CD14-positive monocyte (primary cell): Measurements from ENCODE around the gene PIEZO2. TPM values are rescaled to one million over a fixed set of nuclear protein-coding genes. Genes with fewer than 3 reads are reported as not detected.

Source experiments
- DNase-seq, 3 donors: peaks; one replicate each; pipeline ENCODE4 v3.0.0-alpha.2; 2011 to 2022
- H2AFZ ChIP-seq: 2 replicates; pipeline ENCODE4 v1.6.0; 2012; ENCODE audit warnings: mild to moderate bottlenecking, low read depth, low read length, inconsistent platforms; ENCODE audit not compliant: insufficient read depth, poor library complexity, severe bottlenecking
- H3K27ac ChIP-seq, 2 donors: 1 replicate in 1 of 2; 2 replicates in 1 of 2; pipeline ENCODE4 v1.5.1; 2012 to 2013; ENCODE audit warnings: low read length in 2 of 2, control low read depth in 1 of 2, inconsistent platforms in 1 of 2, low read depth in 1 of 2, mild to moderate bottlenecking in 1 of 2
- H3K27me3 ChIP-seq, 2 donors: one replicate each; pipeline versions ENCODE4 v1.6.0 to v1.6.1; 2011 to 2013; ENCODE audit warnings: low read length in 2 of 2; ENCODE audit not compliant: control insufficient read depth in 2 of 2, insufficient read depth in 2 of 2
- H3K36me3 ChIP-seq, 2 donors: replicated peaks in 1 of 2; 1 replicate in 1 of 2; 2 replicates in 1 of 2; pipeline versions ENCODE4 v1.5.1 to v1.6.1; 2012 to 2013; ENCODE audit warnings: low read length in 2 of 2, control low read depth in 1 of 2, inconsistent platforms in 1 of 2, mild to moderate bottlenecking in 1 of 2; ENCODE audit not compliant: insufficient read depth in 2 of 2, control insufficient read depth in 1 of 2
- H3K4me1 ChIP-seq, 2 donors: 1 replicate in 1 of 2; 2 replicates in 1 of 2; pipeline versions ENCODE4 v1.5.1 to v1.6.1; 2012 to 2013; ENCODE audit warnings: low read length in 2 of 2, control low read depth in 1 of 2, inconsistent platforms in 1 of 2, mild to moderate bottlenecking in 1 of 2, moderate library complexity in 1 of 2; ENCODE audit not compliant: insufficient read depth in 2 of 2, control insufficient read depth in 1 of 2
- H3K4me2 ChIP-seq: replicated peaks from 2 replicates; pipeline ENCODE3; 2012; ENCODE audit warnings: low read length, moderate library complexity, mild to moderate bottlenecking; ENCODE audit not compliant: poor library complexity, severe bottlenecking; ENCODE audit errors: extremely low read depth
- H3K4me3 ChIP-seq, 3 experiments: fragments of 200-600 bp in 1 of 3; sonication (generic) in 1 of 3; replicated peaks in 1 of 3; 1 replicate in 2 of 3; 2 replicates in 1 of 3; pipeline ENCODE4 v1.5.1; 2011 to 2013; ENCODE audit warnings: low read length in 3 of 3, mild to moderate bottlenecking in 3 of 3, control low read depth in 2 of 3, low read depth in 2 of 3, inconsistent platforms in 1 of 3, moderate library complexity in 1 of 3
- H3K79me2 ChIP-seq: 2 replicates; pipeline ENCODE4 v1.6.0; 2012; ENCODE audit warnings: mild to moderate bottlenecking, control low read depth, inconsistent platforms, low read length, moderate library complexity; ENCODE audit not compliant: insufficient read depth
- H3K9ac ChIP-seq: 2 replicates; pipeline ENCODE4 v1.6.0; 2017; ENCODE audit warnings: low read length, mild to moderate bottlenecking; ENCODE audit not compliant: insufficient read depth, poor library complexity, severe bottlenecking
- H3K9me3 ChIP-seq, 2 donors: replicated peaks in 1 of 2; 1 replicate in 1 of 2; 2 replicates in 1 of 2; pipeline versions ENCODE4 v1.5.1 to v1.6.1; 2012 to 2013; ENCODE audit warnings: low read length in 2 of 2, control low read depth in 1 of 2; ENCODE audit not compliant: control insufficient read depth in 1 of 2, insufficient read depth in 1 of 2
- H4K20me1 ChIP-seq: 2 replicates; pipeline ENCODE4 v1.6.0; 2012; ENCODE audit warnings: mild to moderate bottlenecking, low read length, control low read depth, moderate library complexity; ENCODE audit not compliant: insufficient read depth
- H3K27ac Mint-ChIP-seq, 7 donors: one replicate each; pipeline ENCODE4 v1.8.0; 2020; ENCODE audit warnings: mild to moderate bottlenecking in 7 of 7, mixed read lengths in 7 of 7, moderate library complexity in 6 of 7, inconsistent platforms in 2 of 7
- H3K27me3 Mint-ChIP-seq, 3 donors: one replicate each; pipeline ENCODE4 v1.8.0; 2021 to 2022; ENCODE audit warnings: low read depth in 3 of 3, mild to moderate bottlenecking in 3 of 3, mixed read lengths in 3 of 3, moderate library complexity in 3 of 3, inconsistent platforms in 1 of 3
- H3K36me3 Mint-ChIP-seq, 2 donors: one replicate each; pipeline ENCODE4 v1.8.0; 2020; ENCODE audit warnings: mixed read lengths in 2 of 2, inconsistent platforms in 1 of 2, mild to moderate bottlenecking in 1 of 2
- H3K4me1 Mint-ChIP-seq: one replicate; pipeline ENCODE4 v1.8.0; 2020; ENCODE audit warnings: mild to moderate bottlenecking, mixed read lengths
- H3K4me3 Mint-ChIP-seq, 2 donors: one replicate each; pipeline ENCODE4 v1.8.0; 2020; ENCODE audit warnings: mild to moderate bottlenecking in 2 of 2, mixed read lengths in 2 of 2, moderate library complexity in 1 of 2
- H3K9me3 Mint-ChIP-seq, 7 donors: one replicate each; pipeline ENCODE4 v1.8.0; 2020 to 2022; ENCODE audit warnings: mixed read lengths in 7 of 7, mild to moderate bottlenecking in 6 of 7, moderate library complexity in 6 of 7, inconsistent platforms in 2 of 7
- WGBS: methylation state at CpG from one replicate; pipeline ENCODE4 v1.1.5; 2013; ENCODE audit warnings: missing lambda C conversion rate; ENCODE audit not compliant: insufficient coverage; 5-methylcytosine and 5-hydroxymethylcytosine counted together
- intact Hi-C, 2 donors: fragments of 100-400 bp; cut with micrococcal nuclease; formaldehyde crosslinking; loops; one replicate each; pipeline versions ENCODE4 v1.15.0 to v1.15.1; 2023
- polyA plus RNA-seq, 3 donors: library from polyadenylated mRNA; depleted of rRNA in 1 of 3; unstranded in 2 of 3; stranded (reverse) in 1 of 3; fragments of 300-500 nt in 2 of 3; fragments of >200 nt in 1 of 3; fragmentation: Illumina TruSeq in 2 of 3; gene quantifications; 1 replicate in 2 of 3; 2 replicates in 1 of 3; pipeline ENCODE4 v1.2.3, GENCODE V29; 2012 to 2021
- TF ChIP-seq, protein P1 (sequence below): fragments of 200-600 bp; IDR thresholded peaks from one replicate; pipeline ENCODE4 v1.8.0; 2022; ENCODE audit warnings: antibody characterized with exemption, mild to moderate bottlenecking

The PIEZO2 gene
- polyA plus RNA-seq, 3 donors, result not detected

DNA sequence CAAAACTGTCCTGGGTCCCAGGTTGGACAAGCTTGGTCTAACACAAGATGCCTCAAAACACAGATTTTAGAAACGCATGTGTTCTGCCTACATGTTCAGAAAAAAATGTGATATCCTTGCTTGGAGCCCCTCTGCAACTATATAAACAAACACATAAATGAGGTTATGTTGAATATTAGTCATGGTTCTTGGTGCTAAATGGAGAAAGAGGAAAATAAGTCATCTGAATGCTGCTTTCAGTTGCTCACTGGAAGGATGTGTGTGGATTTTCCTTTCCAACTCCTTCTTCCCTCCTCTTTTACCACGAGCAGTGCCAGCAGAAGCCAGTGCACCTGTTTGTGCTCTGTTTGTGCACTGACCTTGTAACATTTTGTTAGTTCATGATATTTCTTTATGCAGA, 85.3 kb downstream of the PIEZO2 start:
- no peaks in the 10 kb centered on the region for H3K79me2 ChIP-seq
- no peaks in the 10 kb centered on the region for H4K20me1 ChIP-seq
- no peaks in the 10 kb centered on the region for H3K9me3 ChIP-seq
- H3K9ac ChIP-seq, result no peak overlapping the region
- no peaks in the 10 kb centered on the region for H3K4me1 ChIP-seq
- no peaks in the 10 kb centered on the region for H3K27me3 ChIP-seq
- H3K4me2 ChIP-seq, result no peak overlapping the region
- no peak overlapping the region for H3K27ac ChIP-seq
- H3K4me1 Mint-ChIP-seq, result no peaks in the 10 kb centered on the region
- no peaks in the 10 kb centered on the region for H3K36me3 Mint-ChIP-seq
- no peak overlapping the region for H3K4me3 Mint-ChIP-seq
- DNase-seq, result no peak
- H3K27me3 Mint-ChIP-seq, result peaks cover 0 to 5% (median 2%) of the 10 kb centered on the region in 3 donors
- no peak overlapping the region for H2AFZ ChIP-seq
- no CpG with 5 or more reads among the region's 2 CpGs for WGBS
- intact Hi-C loops, result no loop called here
- H3K4me3 ChIP-seq, result no peak overlapping the region
- H3K9me3 Mint-ChIP-seq, result peaks cover 5 to 18% (median 9%) of the 10 kb centered on the region in 7 donors
- H3K27ac Mint-ChIP-seq, result no peak overlapping the region
- TF ChIP-seq, protein P1, sequence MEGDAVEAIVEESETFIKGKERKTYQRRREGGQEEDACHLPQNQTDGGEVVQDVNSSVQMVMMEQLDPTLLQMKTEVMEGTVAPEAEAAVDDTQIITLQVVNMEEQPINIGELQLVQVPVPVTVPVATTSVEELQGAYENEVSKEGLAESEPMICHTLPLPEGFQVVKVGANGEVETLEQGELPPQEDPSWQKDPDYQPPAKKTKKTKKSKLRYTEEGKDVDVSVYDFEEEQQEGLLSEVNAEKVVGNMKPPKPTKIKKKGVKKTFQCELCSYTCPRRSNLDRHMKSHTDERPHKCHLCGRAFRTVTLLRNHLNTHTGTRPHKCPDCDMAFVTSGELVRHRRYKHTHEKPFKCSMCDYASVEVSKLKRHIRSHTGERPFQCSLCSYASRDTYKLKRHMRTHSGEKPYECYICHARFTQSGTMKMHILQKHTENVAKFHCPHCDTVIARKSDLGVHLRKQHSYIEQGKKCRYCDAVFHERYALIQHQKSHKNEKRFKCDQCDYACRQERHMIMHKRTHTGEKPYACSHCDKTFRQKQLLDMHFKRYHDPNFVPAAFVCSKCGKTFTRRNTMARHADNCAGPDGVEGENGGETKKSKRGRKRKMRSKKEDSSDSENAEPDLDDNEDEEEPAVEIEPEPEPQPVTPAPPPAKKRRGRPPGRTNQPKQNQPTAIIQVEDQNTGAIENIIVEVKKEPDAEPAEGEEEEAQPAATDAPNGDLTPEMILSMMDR, result no peak
- H3K36me3 ChIP-seq, result no peaks in the 10 kb centered on the region

DNA sequence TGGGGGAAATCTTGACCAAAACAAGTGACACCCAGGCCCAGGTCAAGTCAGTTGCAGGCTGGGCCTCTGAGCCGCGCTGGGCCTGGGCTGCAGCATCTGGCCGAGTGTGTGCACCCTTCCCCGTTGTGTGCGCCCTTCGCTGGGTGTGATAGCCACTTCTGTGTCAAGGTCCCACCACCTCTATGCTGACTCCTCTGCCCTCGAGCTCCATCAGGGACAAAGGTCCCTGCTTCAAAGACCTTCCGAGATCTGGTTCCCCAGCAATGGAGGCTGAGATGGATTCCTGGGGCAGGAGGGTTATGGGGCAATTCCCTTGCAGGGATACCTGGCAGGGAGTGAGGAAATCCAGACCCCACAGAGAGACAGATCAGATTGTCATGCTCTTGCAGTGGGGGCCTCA, 93.6 kb downstream of the PIEZO2 start:
- H3K4me1 ChIP-seq, result no peaks in the 10 kb centered on the region
- no peak overlapping the region for H2AFZ ChIP-seq
- Mint-ChIP-seq H3K27ac (no peak overlapping the region), H3K27me3 (no peaks in the 10 kb centered on the region), H3K36me3 (no peaks in the 10 kb centered on the region), H3K4me3 (no peak overlapping the region), H3K4me1 (no peaks in the 10 kb centered on the region), H3K9me3 (peaks cover 0 to 14% (median 8%) of the 10 kb centered on the region in 7 donors)
- H3K4me3 ChIP-seq, result no peak overlapping the region
- intact Hi-C loops, result no loop called here
- no peak overlapping the region for H3K9ac ChIP-seq
- no peak for DNase-seq
- no peak overlapping the region for H3K27ac ChIP-seq
- H3K4me2 ChIP-seq, result no peak overlapping the region
- no peaks in the 10 kb centered on the region for H4K20me1 ChIP-seq
- no peaks in the 10 kb centered on the region for H3K36me3 ChIP-seq
- no peaks in the 10 kb centered on the region for H3K27me3 ChIP-seq
- H3K9me3 ChIP-seq, result no peaks in the 10 kb centered on the region
- H3K79me2 ChIP-seq, result no peaks in the 10 kb centered on the region
- WGBS, result 98% methylated on average over 6 of the region's 8 CpGs
- TF ChIP-seq, protein P1, result no peak
